NCI-H2029 (cell line): Measurements from ENCODE around the gene FAM107B.

Experiments
- DNase-seq: peaks from one replicate; lab custom pipeline; 2025; lab: John Stamatoyannopoulos, UW

FAM107B gene

DNA sequence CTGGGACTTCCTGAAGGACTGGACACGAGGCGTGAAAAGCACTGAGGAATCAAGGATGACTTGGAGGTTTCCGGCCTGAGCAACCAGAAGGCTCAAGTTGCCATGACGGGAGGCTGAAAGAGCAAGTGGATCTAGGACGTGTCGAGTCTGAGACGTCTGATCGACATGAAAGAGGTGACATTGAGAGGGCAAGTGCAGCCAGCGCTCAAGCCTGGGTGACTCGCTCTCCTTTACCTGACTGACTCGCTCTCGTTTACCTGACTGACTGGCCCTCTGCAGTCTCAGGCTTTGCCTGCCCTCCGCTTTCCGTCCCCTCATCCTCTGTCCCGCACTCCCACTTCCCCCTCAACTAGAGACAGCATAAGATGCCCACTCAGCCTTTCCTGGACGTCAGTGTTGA lies 241.4 kb downstream of the FAM107B start:
- DNase-seq: no peak

DNA sequence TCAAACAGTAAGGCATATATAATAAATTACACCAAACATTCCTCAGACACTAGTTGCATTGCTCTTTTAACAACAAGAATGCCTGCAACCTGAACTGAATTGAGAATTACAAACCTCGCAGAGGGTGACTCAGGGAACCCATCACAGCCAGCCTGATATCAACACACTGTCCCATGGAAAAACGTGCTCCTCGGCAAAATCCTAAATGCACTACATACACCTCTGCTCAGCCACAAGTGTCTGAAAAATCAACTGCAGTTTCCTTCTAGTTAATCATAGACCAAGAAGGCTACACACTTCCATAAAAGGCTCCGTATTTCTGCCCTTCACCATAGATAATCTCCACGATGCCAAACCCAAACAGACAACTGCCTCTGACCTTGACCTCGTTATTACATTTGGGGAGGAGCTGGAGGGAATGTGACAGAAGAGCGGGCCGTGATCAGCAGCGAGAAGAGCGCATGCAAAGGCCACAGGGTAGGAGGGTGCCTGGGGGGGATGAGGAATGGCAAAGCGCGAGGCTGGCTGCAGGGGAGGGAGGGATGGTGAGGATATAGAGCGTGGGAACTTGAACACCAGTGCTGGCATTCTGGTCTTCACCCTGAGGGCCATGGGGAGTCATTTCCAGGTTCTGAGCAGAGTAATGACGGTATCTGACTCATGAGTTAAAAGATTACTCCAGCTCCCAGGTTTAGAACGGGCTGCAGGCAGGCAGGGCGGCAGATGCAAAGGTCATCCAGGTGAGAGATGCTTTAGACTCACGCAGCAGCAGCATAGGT lies 242.0 kb downstream of the FAM107B start:
- no peak for DNase-seq

DNA sequence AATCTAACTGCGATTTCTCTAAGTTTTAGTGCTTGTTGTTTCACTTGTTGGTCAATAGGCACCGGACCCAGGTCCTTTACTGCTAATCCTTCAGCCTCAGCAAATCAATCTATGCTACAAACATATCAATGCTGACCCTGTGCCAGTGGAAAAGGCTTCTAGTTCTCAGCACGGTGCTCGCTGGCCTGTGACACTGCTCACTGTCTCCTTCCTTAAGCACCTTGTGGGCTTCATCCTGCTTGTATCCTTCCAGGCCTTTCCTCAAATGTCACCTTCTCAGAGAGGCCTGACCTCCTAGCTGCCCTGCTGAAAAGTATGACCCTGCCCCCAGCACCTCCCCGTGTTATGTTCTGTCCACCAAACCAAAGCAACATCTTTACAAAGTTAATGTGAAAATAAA lies 242.7 kb downstream of the FAM107B start:
- DNase-seq: no peak

- no peak for DNase-seq
Observed at GRCh38 chr10:14530465-14530864, 244.2 kb downstream of the FAM107B start.

DNA sequence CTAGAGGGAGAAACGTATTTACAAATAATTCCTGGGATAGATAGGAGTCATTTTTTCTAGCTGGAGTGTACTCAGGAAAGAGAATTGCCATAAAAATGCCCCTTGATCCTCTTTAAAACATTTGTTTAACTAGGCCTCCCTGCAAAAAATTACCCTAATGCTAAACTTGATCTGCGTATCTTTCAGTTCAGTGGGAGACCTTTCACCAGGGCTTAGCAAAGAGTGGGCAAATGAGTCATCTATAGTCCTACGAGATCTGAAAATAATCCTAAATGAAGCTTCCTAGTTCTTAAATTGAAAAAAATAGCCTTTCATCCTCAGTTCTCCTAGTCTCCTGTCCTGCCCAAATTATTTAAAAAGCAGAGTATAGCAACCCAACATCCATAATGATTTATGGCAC lies 245.3 kb downstream of the FAM107B start:
- no peak for DNase-seq

GRCh38 chr10:14528450-14528849 lies 246.2 kb downstream of the FAM107B start:
- no peak for DNase-seq

- no peak for DNase-seq
Observed at GRCh38 chr10:14527915-14528314, 246.8 kb downstream of the FAM107B start.

DNA sequence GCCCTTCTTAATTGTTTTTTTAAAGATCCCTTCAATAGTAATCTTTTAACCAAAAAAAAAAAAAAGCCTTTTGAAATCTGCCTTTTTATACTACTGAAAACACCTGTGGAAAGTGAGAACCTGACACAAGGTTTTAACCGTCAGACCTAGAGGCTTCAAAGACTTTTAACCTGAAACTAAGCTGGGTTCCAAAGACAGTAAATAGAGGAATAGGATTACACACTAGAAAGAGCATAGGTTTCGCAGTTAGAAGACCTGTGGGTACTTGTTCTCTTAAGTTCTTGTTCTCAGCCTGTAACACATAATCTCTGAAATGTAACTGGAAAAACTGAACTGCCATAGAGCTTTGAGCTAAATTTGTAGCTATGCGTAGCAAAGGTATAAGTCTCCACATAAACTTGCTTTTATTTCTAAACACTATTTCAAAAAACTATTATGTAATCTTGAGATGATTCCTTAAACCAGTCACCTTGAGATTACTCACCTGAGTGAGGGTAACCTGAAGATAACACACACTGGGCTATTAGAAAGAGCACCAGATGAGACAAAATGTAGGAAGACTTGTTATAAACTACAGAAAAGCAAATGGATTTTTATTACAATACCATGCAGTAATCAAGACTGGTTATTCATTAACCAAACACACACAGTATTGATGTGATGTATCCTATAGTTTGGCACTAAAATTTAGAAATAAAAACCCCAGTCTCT lies 247.4 kb downstream of the FAM107B start:
- DNase-seq: no peak

- no peak for DNase-seq
Observed at GRCh38 chr10:14526326-14526725, 248.4 kb downstream of the FAM107B start.

DNA sequence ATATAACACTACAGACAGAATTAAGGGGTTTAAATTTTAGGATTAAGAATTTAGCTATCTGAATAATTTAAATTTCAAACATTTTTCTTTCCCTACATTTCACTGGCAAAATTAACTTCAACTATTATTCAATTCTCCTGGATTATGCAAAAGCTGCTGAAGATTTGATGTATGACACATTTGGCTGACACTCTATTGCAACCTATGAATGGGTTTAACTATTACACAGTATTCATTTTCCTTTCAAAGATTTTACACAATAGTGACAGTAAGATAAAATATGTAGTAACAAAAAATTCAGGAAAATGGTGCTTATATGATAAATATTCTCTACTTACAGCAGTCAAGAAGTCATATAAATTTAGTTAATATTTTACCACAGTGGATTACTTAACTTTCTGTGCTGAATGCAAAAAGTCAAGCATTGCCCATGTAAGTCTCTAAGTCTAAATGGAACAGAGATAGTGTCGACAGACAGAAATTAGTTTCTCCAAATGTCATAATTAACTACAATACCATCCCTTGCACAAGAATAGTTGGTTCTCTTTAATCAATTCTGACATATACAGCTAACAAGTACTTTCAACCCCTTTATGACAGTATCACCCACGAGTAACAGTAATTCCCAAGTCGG lies 249.9 kb downstream of the FAM107B start:
- DNase-seq: no peak

DNA sequence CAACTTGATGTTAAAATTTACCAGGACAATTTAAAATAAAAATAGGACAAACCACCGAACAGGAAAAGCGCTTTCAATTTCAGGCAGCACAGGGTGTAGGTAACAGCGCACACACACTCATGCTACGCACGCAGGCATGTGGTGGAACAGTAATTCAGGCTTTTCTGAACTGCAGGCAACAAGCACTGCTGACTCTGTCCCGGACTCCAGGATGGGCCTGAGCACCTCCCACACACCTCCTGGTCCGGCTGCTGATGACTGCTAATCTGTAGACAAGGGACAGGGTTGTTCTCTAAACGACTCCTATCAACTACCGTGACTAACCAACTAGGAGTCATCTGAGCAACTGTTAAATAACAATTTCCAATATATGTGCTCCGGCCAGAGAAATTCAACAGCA lies 251.4 kb downstream of the FAM107B start:
- DNase-seq: no peak

DNA sequence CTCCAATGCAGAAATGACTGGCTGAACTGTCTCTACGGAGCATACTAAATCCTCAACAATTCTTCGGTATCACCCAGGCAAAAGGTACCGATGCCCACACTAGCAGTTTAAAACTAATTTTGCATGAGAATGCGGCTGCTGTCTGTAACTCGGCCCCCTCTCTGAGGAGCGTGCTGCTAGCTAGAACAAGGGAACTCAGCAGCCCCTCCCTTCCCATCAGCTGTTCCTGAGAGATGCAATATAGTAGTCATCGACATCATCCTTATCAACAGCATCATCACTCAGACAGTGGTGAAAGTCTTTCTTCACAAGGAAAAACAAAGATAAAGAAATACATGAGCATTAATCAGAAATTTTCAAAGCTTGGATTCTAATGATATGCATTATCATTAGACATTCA lies 254.9 kb downstream of the FAM107B start:
- no peak for DNase-seq

DNA sequence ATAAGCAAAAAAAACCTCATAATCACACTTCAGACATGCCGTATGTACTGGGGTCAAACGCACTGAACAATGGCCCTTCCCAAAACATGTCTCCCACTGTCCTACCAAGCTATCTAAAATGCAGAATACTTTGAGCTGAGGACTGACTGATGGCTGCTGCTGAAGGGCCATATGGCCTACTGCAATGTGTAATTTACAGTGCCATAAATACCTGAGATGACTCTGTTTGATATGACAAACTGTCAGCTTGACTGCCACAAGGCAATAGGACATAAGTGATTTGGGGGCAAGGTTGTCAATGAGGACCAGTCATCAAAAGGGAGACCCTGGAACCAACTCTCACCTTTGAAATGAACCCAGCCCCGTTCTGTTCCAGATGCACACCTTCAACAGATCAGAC lies 256.5 kb downstream of the FAM107B start:
- DNase-seq: no peak

DNA sequence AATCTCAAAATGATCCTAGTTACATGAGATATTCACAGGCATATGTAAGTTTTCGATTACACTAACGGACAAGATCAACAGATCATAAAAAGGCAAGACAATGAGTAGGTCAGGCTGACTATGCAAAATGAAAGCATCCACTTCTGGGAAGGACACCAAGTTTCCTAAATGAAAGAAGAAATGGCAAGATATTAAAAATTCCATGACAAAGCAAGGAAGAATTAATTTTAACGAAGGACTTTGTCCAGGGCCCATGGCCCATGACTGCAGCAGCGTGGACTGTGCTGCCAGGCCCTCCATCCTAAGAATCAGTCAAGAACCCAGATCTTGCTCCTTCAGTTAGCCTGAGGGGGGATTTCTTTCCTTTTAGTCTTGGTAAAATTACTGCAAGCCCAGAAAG lies 261.6 kb downstream of the FAM107B start:
- DNase-seq: no peak

DNA sequence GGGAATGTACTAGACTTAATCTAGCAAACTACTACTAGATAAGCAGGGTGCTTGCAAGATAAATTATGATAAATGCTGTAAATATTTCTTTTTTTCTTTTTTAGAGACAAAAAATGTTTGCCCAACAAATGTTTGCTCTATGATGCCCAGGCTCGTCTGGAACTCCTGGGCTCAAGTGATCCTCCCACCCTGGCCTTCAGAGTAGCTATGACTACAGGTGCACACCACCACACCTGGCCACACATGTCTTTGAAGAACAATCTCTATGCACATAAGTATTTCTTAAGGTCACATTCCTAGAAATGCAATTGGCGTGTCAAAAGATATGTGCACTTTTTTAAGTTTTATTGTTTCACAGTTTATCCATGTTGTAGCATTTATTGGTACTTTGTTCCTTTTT lies 264.4 kb downstream of the FAM107B start:
- no peak for DNase-seq

DNA sequence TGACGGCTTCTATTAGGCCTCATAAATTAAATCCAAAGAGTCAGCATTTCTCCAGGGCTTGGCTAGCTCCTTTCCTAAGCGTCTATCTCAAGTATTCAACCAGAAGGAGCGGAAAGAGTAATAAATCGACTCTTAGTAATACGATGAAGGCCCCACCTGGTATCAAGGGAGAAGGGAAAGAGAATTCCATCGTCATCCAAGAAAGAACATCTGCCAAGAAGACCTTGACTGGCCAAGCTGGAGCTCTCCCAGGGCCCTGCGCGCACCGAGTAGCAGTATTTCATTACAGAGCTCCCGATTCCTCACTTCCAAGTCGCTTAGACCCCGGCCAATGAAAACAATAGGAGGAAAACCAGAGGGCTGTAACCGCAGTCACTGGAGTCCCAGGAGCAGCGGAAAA lies 266.0 kb downstream of the FAM107B start:
- DNase-seq: no peak

DNA sequence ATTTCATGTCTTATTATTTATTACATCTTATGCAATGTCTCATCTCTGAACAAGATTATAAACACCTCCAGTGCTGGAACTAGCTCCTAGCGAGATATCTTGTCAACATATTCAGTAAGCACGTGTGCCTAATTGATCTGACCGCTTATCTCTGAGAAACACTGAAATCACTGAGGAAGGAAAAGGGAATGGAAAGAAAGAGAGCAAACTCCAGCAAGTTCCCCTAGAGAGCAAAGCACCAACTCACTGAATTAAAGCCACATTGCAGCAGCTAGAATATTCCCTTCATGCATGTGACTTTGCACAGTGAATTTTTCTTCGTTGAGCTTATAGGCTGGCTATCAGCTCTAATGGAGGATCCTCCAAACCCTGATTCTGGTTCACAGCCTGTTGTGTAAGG lies 266.9 kb downstream of the FAM107B start:
- no peak for DNase-seq

- peak; percentile 92 for DNase-seq
Observed at GRCh38 chr10:14507176-14507575, 267.5 kb downstream of the FAM107B start.

DNA sequence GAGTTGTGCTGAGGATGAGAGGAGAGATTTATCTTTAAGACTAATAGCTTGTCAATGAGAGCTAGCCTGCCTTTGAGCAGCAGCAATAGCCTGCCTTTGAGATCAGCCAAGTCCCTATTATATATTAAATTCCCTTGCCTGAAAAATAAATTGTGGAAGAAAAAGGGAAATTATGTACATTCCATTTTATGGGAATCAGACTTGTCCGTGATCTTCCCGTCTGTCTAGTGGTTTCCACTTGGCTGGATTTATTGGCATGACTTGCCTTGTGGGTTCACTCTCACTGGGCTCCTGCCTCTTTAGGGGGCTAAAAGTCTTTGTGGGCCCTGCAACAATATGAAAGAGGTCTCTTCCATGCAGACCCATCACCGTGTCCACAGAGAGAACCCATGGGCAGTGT lies 272.3 kb downstream of the FAM107B start:
- no peak for DNase-seq

- DNase-seq: no peak
Observed at GRCh38 chr10:14500172-14500765, 274.4 kb downstream of the FAM107B start.

DNA sequence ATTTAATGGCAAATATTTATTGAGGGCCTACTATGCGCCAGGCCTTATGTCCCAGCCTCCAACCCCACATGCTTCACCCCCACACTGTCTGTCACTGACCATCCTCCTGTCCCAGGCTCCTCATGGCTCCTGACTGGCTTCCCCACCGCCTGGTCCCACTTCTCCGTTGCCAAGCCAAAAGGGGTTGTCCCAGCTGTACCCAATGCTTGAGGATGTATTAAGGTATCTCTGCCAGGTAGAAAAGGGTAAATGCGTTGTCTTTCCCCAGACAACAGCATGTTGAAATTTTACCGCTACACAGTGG lies 275.1 kb downstream of the FAM107B start:
- no peak for DNase-seq

- no peak for DNase-seq
Observed at GRCh38 chr10:14498326-14498725, 276.4 kb downstream of the FAM107B start.

- DNase-seq: no peak
Observed at GRCh38 chr10:14491811-14492210, 282.9 kb downstream of the FAM107B start.
